IPS-18c (cell line): Measurements from ENCODE around the gene IPCEF1.

Source experiments
- H3K4me3 ChIP-seq: 2 replicates; pipeline ENCODE4 v1.7.0; 2013; ENCODE audit warnings: low read depth, mild to moderate bottlenecking, low read length, moderate library complexity; ENCODE audit not compliant: insufficient read depth
- H3K9me3 ChIP-seq: one replicate; pipeline ENCODE4 v1.6.1; 2013; ENCODE audit warnings: mild to moderate bottlenecking, low read length, moderate library complexity; ENCODE audit not compliant: control insufficient read depth, insufficient read depth

IPCEF1 gene

DNA sequence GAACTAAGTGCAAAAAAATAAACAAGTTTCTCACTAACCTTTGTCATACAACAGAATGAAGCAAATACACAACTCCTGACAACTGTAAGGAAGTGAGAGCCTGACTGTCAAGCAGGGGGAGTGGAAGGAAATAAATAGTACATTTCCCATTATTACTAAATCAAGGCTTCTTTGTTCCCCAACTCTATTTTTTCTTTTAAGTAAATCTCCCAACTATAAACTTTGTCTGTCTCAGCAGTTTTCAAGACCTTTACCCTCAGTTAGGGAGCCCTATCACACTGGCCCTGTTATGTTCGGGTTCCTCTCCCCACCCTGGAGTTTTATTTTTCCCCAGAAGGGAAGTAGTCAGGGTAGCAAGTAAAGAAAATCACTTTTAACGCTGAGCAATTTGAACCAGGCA, 24.1 kb upstream of the IPCEF1 start:
- H3K4me3 ChIP-seq = no peak overlapping the region
- no peaks in the 10 kb centered on the region for H3K9me3 ChIP-seq

DNA sequence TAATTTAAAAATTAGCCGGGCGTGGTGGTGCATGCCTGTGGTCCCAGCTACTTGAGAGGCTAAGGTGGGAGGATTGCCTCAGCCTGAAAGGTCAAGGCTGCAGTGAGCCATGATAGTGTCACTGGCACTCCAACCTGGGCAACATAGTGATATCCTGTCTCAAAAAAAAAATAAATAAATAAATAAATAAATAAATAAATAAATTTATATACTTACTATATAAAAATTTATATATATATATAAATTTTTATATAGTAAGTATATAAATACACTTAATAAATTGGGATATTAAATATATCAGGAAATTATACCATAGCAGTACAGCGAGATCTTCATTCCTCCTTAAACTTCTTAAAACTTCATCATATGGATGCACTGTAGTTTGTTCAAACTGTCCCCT, 23.0 kb upstream of the IPCEF1 start:
- no peaks in the 10 kb centered on the region for H3K9me3 ChIP-seq
- no peak overlapping the region for H3K4me3 ChIP-seq

GRCh38 chr6:154378518-154378917, 21.9 kb upstream of the IPCEF1 start:
- Histone ChIP-seq H3K4me3 (no peak overlapping the region), H3K9me3 (no peaks in the 10 kb centered on the region)

DNA sequence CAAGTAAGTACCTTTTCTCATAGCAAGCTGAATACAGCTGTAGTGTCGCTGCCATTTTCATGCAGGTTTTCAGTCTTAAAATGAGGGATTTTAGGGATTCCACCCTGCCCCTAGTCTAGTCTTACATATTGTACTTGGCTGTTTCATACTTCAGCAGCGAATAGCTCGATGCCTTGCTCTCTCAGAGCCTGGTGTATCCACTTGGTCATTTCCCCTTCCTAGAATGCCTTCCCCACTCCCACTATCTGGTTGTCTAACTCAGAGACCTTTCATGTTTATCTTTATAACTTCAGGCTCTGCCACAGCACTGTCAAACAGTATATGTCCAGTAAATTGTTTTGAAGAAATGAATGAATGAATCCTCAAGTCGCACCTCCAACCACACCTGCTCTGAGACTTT, 21.1 kb upstream of the IPCEF1 start:
- Histone ChIP-seq H3K4me3 (no peak overlapping the region), H3K9me3 (no peaks in the 10 kb centered on the region)

GRCh38 chr6:154373971-154374370, 17.4 kb upstream of the IPCEF1 start:
- H3K9me3 ChIP-seq = no peaks in the 10 kb centered on the region
- H3K4me3 ChIP-seq = no peak overlapping the region

- Histone ChIP-seq H3K4me3 (no peak overlapping the region), H3K9me3 (no peaks in the 10 kb centered on the region)
Observed at GRCh38 chr6:154371281-154371680, 14.7 kb upstream of the IPCEF1 start.

DNA sequence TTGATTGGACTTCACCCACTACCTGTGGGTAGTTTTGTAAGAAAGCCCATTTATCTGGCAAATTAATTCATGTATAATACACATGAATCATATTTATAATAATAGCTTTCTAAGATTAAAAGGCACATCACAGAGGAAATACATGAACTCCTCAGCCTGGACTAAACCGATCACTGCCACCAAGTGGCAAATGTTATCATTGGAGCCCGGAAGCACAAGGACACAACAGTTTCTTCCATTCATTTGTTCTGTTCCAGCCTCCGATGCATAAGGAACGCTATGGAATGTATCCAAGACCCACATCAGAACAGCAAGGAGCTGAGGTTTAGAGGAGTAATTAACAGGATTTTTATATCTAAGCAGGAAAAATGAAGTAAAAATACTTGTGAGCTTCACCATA, 13.9 kb upstream of the IPCEF1 start:
- no peaks in the 10 kb centered on the region for H3K9me3 ChIP-seq
- H3K4me3 ChIP-seq = no peak overlapping the region

DNA sequence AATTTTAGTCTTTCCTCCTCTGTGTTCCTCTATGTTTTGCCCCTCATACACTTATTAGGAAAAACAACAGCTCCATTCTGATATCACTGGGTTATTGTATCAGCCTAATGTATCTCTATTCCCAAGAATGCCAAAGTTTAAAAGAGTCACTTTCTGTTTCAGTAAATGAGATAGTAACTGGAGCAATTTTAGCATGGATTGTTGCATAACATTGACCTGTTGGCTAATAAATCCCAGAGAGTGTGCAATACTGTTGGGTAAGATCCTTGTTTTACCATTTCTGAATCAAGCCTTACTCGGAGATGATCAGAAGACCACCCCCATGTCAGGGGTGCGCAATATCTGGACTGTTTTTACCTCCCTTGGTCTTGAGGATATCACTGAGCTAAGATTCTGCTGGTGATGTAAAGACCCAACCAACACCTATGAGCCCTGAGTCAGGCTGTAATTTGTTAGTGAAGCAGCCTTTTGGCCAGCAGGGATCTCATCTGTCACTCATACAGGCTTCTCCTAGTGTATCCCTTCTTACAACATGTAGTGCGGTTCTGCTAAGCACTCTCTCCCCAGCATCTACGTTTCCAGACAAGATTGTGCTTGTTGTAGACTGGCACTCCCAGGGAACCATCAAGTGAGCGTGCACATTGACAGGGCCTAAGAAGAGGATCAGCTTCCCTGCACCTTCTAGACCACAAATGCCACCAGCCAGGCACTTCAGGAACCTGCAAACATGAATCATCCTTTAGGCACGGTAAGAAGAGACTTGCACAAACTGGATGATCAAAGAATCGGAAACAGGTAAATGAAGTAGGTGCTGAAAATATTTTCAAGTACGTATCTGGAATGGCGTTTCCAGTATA, 11.5 kb upstream of the IPCEF1 start:
- H3K9me3 ChIP-seq = no peaks in the 10 kb centered on the region
- H3K4me3 ChIP-seq = no peak overlapping the region

DNA sequence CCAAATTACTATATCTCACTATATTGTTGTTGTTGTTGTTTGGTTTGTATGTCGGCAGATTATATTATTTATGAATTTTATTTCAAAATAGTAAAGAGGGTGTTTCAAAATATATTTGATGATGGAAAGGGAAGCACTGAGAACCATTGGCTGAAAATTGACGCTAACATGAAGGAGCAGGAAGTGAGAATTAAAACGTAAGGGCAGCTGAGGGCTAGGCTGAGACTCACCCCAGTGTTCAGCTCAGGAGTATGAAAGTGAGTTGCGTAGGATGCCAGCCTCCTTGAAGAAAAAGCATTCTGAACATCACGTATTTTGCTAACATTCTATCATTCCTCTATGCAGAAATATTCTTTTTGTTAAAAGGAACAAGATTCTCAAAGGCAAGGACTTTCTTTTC, 10.7 kb upstream of the IPCEF1 start:
- no peaks in the 10 kb centered on the region for H3K9me3 ChIP-seq
- no peak overlapping the region for H3K4me3 ChIP-seq

DNA sequence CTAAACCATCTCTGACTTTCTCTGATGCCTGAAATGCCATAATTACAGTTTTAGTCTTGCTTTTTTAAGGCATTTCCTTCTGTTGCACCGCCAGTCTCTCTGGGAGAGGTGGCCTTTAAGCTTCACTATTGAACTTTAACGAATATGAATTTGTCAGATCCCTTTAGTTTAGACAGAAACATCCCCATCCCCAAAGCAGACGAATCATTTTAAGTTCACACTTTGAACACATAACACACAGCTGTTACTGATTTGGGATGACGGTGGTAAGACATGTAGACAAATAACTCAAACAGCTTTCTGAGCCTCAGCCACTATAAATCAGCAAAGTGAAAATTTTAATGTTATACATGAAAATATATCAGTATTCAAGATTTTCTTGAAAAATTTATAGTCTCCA, 7.2 kb upstream of the IPCEF1 start:
- no peaks in the 10 kb centered on the region for H3K9me3 ChIP-seq
- H3K4me3 ChIP-seq = no peak overlapping the region

GRCh38 chr6:154361476-154361875, 4.9 kb upstream of the IPCEF1 start:
- Histone ChIP-seq H3K9me3 (no peaks in the 10 kb centered on the region), H3K4me3 (no peak overlapping the region)

- no peak overlapping the region for H3K4me3 ChIP-seq
- no peaks in the 10 kb centered on the region for H3K9me3 ChIP-seq
Observed at GRCh38 chr6:154360476-154360875, 3.9 kb upstream of the IPCEF1 start.

DNA sequence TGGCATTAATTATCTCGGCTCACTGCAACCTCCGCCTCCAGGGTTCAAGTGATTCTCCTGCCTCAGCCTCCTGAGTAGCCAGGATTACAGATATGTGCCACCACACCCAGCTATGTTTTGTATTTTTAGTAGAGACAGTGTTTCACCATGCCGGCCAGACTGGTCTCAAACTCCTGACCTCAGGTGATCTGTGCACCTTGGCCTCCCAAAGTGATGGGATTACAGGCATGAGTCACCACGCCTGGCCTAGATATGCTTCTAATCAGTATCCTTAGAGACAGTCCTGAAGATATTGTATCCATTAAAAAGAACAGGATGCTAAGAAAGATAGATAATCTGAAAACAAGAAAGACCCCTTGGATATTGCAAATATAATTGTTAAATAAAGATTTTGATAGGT, 3.1 kb upstream of the IPCEF1 start:
- Histone ChIP-seq H3K9me3 (no peaks in the 10 kb centered on the region), H3K4me3 (no peak overlapping the region)

DNA sequence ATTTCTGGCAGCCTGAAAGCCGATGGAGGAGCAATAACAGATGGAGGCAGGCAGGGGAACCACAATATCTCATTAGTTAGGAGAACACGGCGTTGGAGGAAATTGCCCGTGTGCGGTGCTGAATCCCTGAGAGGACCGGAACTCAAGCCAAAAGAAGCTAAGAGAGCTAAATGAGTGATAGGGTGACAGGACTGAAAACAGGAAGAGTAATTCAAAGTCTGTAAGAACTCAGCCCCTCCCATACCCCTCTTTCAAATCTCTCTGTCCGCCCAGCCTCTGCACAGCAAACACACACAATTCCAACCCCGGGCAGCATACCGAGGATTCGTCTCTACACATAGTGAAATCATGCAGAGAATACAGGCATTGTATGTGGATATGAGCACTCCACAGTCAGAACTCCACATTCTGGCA, 2.6 kb upstream of the IPCEF1 start:
- H3K9me3 ChIP-seq = no peaks in the 10 kb centered on the region
- H3K4me3 ChIP-seq = no peak overlapping the region

GRCh38 chr6:154358019-154358545, 1.5 kb upstream of the IPCEF1 start:
- Histone ChIP-seq H3K4me3 (no peak overlapping the region), H3K9me3 (no peaks in the 10 kb centered on the region)

DNA sequence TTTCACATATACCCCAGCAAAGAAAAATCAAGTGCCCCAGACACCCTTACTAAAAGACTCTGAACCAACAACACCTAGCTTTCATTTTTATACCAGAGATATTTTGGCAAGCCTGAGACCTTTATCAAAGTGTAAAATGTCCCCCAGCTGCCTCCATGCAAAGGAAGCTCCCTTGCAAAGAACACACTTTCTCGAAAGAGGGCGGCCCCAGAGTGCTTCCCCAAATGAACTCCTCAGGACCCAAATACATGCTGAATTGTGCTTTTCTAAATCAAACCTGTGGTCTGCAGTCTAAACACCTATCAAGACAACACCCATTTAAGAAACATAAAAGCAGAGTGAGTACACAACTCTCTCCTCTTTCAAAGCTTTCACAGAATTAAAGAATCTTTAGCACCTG, 490 bp downstream of the IPCEF1 start:
- H3K9me3 ChIP-seq = no peaks in the 10 kb centered on the region
- no peak overlapping the region for H3K4me3 ChIP-seq

GRCh38 chr6:154354265-154354777, 2.3 kb downstream of the IPCEF1 start:
- no peak overlapping the region for H3K4me3 ChIP-seq
- no peaks in the 10 kb centered on the region for H3K9me3 ChIP-seq

- no peak overlapping the region for H3K4me3 ChIP-seq
Observed at GRCh38 chr6:154353626-154354025, 3.0 kb downstream of the IPCEF1 start.

More at GRCh38 chr6:154353626-154354025, 3.0 kb downstream of the IPCEF1 start:
- H3K9me3 ChIP-seq = no peaks in the 10 kb centered on the region
